WI38 (cell line): ENCODE measurements around the gene SPRED2.

Experiments
- H3K4me3 ChIP-seq: 2 replicates; pipeline ENCODE4 v1.5.1; 2011; ENCODE audit warnings: low read depth, mild to moderate bottlenecking, control low read depth, low read length
- TF ChIP-seq, protein P1 (sequence below): IDR thresholded peaks from 2 replicates; pipeline ENCODE4 v1.5.1; 2012; ENCODE audit warnings: low read depth, mild to moderate bottlenecking, control low read depth, low read length

SPRED2 gene

DNA sequence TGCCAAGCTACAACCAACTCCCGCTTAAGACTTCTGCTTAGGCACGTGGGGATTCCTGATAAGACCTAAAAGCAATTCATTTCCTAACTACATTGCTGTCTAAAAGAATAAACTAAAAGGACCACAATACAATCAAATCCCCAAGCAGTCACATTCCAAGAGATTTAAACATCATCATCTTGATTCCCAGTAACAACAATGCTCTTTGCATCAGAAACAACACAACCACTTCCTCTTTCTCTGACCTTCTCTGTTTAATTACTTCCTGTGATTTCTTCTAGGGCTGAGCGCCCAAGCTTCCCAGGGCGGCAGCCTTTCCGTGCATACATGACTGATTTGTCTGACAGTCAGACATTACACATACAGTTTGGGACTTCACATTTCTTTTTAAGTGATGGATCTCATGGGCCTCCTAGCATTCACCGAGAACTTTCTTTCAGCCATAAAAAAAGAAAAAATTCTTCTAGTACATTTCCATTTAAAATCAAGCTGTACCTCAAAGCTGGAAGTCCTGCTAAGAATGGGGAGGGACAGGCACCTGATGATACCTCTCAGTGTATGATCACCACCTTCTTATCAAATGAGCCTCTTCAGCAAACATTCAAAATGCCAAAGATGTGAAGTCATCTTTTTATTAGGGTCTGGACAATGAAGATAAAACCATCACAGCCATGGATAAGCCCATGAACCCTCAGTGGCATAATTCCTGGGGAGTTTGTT lies 11.5 kb downstream of the SPRED2 start:
- peak overlapping the region; percentile 33 for H3K4me3 ChIP-seq

DNA sequence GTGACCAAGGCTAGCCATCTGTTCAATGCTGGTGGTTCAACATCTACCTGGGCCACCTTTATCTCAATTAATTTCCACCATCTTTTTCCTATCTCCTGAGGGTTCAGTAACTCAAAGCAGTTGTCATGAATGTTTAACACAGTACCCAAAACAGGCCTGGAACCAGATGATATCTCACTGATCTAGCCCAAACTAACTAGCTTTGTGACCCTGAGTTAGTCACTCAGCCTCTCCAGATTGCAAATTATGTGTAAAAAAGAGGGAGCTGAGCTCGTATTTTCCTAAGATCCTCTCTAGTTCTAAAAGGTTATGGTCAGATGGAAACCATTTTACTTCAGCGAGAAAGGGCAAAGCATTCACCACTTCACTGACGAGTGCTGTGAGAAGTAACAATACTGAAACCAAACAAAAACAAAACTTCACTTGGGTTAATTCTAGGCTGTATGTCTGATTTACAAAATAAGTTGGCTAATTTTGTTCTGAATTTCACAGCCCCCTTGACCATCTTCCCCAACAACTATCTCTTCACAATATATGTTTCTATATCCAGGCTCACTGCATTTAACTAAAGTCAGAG lies 14.8 kb downstream of the SPRED2 start:
- TF ChIP-seq, protein P1, sequence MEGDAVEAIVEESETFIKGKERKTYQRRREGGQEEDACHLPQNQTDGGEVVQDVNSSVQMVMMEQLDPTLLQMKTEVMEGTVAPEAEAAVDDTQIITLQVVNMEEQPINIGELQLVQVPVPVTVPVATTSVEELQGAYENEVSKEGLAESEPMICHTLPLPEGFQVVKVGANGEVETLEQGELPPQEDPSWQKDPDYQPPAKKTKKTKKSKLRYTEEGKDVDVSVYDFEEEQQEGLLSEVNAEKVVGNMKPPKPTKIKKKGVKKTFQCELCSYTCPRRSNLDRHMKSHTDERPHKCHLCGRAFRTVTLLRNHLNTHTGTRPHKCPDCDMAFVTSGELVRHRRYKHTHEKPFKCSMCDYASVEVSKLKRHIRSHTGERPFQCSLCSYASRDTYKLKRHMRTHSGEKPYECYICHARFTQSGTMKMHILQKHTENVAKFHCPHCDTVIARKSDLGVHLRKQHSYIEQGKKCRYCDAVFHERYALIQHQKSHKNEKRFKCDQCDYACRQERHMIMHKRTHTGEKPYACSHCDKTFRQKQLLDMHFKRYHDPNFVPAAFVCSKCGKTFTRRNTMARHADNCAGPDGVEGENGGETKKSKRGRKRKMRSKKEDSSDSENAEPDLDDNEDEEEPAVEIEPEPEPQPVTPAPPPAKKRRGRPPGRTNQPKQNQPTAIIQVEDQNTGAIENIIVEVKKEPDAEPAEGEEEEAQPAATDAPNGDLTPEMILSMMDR, result no peak
- no peak overlapping the region for H3K4me3 ChIP-seq

More for the DNA sequence above, 11.5 kb downstream of the SPRED2 start:
- TF ChIP-seq, protein P1, result no peak

DNA sequence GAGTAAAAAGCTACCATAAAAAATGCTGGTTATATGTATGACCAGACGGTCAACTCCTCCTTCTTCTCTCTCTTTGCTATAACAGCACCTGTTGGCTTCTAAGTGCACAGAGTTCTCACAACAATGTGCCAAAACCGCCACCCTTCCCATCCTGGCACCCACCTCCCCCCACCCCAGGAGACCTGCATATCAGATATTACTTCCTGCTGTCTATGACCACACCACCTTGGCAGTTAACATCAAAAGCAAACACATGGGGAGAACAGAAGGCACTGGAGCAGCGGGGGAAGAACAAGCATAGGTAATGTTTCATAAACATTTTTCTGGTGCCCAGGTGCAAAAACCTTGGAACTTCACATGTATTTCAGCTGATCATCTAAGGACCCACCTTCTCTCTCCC lies 15.5 kb downstream of the SPRED2 start:
- TF ChIP-seq, protein P1, result no peak
- H3K4me3 ChIP-seq, result no peak overlapping the region

DNA sequence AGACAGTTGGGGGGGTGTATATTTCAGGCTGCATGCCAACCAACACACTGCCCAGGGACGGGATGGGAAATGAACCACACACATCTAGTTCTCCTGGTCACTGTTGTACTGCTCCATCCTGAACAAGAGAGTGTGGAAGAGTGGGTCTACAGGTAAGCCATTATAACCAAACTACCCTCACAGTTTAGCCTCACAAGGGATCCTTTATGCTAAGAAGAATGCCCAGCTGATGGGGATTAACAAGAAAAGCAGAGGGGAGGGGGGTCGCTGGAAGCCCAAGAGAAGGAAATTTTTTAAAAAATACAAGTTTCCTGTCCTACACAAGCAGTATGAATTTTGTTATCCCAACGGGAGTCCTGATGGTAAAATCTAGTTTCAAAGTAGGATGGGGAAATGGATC lies 16.1 kb downstream of the SPRED2 start:
- no peak overlapping the region for H3K4me3 ChIP-seq
- TF ChIP-seq, protein P1, result no peak

DNA sequence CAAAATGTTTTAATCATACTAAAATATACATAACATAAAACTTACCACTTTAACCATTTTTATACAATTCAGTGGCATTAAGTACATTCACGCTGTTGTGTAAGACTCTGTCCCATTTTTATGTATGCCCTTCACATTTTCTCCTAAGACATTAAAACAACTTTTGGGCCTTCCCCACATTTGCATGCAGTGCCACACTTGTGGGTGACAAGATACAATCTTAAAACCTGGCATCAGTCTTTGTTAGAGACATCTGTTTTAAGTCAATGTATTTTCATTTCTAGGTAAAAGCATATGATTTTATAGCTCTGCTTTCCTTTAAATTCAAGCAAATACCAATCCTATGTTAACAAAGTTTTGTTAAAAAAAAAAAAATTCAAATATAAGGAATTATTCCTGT lies 17.3 kb downstream of the SPRED2 start:
- no peak overlapping the region for H3K4me3 ChIP-seq
- TF ChIP-seq, protein P1, result no peak

DNA sequence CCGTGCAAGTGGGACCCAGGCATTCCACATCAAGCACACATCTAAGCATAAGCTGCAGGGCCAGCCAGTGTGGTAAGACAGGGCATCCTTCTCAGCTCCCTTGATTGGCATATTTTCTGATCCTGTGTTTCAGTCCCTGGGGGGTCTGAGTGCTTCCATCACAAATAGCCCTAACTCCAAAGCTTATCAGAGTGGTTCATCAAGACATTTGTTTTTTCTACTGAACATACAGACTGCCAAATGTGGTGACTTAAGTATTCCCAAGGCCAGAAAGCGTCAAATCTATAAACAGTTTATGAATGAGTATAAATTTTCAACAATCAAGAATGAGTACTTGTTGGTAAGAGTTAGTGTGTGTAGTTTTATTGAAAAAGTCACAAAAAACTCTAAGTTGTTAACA lies 18.8 kb downstream of the SPRED2 start:
- TF ChIP-seq, protein P1, result no peak
- H3K4me3 ChIP-seq, result no peak overlapping the region

DNA sequence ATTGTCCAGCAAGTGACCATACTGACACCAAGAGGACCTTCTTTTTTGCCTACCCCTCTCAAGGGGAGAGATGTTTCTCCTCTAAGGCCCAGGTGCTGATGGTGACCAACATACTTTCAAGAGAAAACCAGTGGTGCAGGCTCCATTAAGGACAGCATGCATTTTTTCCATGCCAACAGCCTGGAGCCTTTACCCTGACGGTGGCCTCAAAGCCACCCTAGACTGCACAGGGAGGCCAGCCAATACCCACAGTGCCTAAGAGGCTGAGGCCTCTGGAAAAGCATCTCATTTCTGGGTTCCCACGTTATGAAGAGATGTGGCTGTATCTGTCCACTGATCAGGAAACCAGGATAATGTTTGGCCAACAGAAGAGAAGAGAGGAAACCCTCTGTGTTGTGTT lies 19.3 kb downstream of the SPRED2 start:
- TF ChIP-seq, protein P1, result no peak
- H3K4me3 ChIP-seq, result no peak overlapping the region
